HEK293T (cell line): ENCODE data around the gene HPS1.

Experiments used
- ARNT ChIP-seq: fragments of 450-650 bp; IDR thresholded peaks from 2 replicates; pipeline ENCODE4 v1.6.1; 2017; ENCODE audit warnings: mild to moderate bottlenecking
- BHLHE40 ChIP-seq: fragments of 450-650 bp; IDR thresholded peaks from 2 replicates; pipeline ENCODE4 v1.6.1; 2016; ENCODE audit warnings: mild to moderate bottlenecking, moderate library complexity, borderline replicate concordance
- CTBP1 ChIP-seq: fragments of 450-650 bp; IDR thresholded peaks from 2 replicates; pipeline ENCODE4 v1.6.1; 2016; ENCODE audit warnings: borderline replicate concordance
- ELF4 ChIP-seq: fragments of 450-650 bp; IDR thresholded peaks from 2 replicates; pipeline ENCODE4 v1.6.1; 2017; ENCODE audit warnings: antibody characterized with exemption
- FOXK2 ChIP-seq: fragments of 450-650 bp; IDR thresholded peaks from 2 replicates; pipeline ENCODE4 v1.6.1; 2016; ENCODE audit warnings: mild to moderate bottlenecking
- FOXM1 ChIP-seq: fragments of 450-650 bp; IDR thresholded peaks from 2 replicates; pipeline ENCODE4 v1.6.1; 2017; ENCODE audit warnings: mild to moderate bottlenecking, borderline replicate concordance
- HDGF ChIP-seq: fragments of 450-650 bp; IDR thresholded peaks from 2 replicates; pipeline ENCODE4 v1.6.1; 2017; ENCODE audit warnings: antibody characterized with exemption, borderline replicate concordance
- L3MBTL2 ChIP-seq: fragments of 450-650 bp; conservative IDR thresholded peaks from 2 replicates; pipeline ENCODE4 v1.6.1; 2016; ENCODE audit warnings: mild to moderate bottlenecking
- LEF1 ChIP-seq: fragments of 450-650 bp; IDR thresholded peaks from 2 replicates; pipeline ENCODE4 v1.6.1; 2017; ENCODE audit warnings: mild to moderate bottlenecking, borderline replicate concordance
- NFRKB ChIP-seq: fragments of 450-650 bp; IDR thresholded peaks from 2 replicates; pipeline ENCODE4 v1.6.1; 2016; ENCODE audit warnings: mild to moderate bottlenecking, moderate library complexity
- PKNOX1 ChIP-seq: fragments of 450-650 bp; IDR thresholded peaks from 2 replicates; pipeline ENCODE4 v1.6.1; 2016
- SP1 ChIP-seq: fragments of 450-650 bp; IDR thresholded peaks from 2 replicates; pipeline ENCODE4 v1.6.1; 2017
- SUZ12 ChIP-seq: fragments of 450-650 bp; IDR thresholded peaks from 2 replicates; pipeline ENCODE4 v1.6.1; 2016; ENCODE audit warnings: mild to moderate bottlenecking
- TARDBP ChIP-seq: fragments of 450-650 bp; IDR thresholded peaks from 2 replicates; pipeline ENCODE4 v1.6.1; 2016

- TF ChIP-seq FOXM1 (no peak), SUZ12 (no peak), NFRKB (no peak), HDGF (no peak), SP1 (no peak), FOXK2 (no peak), CTBP1 (no peak), ELF4 (no peak), L3MBTL2 (no peak), LEF1 (no peak), BHLHE40 (no peak), ARNT (no peak), TARDBP (no peak), PKNOX1 (no peak)
Observed at GRCh38 chr10:98418665-98419468, 27.9 kb downstream of the HPS1 start.
